Measurements from ENCODE around the gene RDH12. TPM values are rescaled to one million over a fixed set of nuclear protein-coding genes. Genes with fewer than 3 reads are reported as not detected.
A peak's percentile ranks its signal among the peaks of the same experiment; 100 is the strongest.

Gene RDH12
- total RNA-seq, 1 donor from 2014 or later: 0.96 TPM

DNA sequence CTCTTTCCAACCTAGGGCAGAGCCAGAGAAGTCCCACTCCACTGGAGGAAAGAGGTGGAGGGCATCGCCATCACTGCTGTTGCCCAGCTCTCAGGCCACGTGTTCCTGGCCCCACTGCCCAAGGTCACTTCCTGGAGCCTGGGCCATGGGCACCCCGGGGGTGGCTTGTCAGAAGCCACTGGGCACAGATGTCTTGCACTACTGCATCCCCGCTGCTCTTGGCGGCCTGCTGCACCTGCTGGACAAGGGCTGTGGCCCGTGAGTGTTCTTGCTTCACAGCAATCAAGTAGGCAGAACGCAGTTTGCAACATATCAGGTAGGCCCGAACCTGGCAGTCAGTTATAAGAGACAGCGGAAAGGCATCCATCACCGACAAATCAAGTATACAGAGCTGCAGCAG lies 46.6 kb downstream of the RDH12 start:
- DNase-seq (ENCODE audit: low spot score): no peak

DNA sequence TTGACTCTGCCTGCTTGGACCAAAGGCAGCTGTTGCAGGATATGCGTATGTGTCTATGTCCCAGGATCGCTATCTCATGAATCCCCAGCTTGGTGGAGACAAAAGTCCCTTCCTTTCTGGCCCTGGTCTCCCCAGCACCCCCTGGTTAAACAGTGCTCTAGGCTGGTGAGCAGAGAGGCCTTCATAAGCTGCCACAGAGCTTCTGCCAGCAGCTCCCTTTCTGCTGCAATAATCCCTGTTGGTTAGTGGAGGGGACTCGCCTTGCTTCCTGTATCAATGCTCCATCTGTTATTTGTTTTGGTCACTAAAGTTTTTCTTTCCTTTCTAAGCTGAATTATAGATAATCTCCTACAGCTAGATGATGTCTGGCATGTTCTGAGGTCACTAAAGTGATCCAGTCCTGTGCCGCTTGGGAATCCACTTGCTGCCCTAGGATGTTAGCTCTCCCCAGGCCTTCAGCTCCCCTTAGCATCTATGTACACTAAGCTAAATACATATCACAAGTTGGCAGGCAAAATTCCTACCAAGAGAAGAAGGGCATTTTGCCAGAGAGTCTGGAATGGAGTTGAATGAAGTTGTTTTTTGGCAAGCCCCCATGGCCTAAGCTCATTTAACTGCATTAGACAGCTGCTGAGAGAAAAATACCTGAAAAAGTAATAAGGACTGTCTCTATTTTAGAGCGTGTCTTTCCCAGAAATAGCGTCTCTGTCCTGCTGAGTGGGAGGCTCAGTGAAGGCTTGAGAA lies 47.8 kb downstream of the RDH12 start:
- DNase-seq (ENCODE audit: low spot score): peak; percentile 56

DNA sequence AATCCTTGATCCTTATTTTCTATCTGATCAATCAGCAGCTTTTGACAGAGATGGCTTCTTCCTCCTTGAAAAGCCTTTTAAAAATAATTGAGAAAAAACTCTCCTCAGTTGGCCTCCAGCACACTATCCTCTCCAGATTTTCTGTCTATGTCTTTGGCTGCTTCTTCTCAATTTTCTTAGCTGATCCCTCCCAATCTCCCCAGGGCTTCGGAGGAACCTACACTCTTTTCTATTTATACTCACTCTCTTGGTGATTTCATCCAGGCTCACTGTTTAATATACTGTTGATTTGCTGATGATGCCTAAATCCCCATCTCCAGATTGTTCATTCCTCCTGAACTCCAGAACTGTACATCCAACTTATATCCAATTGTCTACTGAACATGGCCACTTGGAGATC lies 54.8 kb downstream of the RDH12 start:
- peak; percentile 40 for DNase-seq (ENCODE audit: low spot score)

DNA sequence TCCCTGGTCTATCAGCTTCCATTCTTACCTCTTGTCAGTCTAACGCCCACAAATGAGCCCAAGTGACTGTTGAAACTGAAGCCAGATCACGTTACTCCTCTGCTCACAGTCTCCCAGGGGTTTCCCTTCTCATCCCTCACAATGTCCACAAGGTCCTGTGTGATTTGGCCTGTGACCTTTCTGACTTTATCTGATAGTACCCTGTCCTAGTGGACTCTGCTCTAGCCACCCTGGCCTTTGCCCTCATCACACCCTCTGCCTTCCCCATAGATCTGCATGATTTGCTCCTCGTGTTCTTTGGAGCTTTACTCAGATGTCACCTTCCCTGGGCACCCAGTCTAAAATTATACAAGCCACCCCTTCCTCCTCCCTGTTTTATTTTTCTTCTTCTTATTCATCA lies 55.5 kb downstream of the RDH12 start:
- DNase-seq (ENCODE audit: low spot score): no peak

DNA sequence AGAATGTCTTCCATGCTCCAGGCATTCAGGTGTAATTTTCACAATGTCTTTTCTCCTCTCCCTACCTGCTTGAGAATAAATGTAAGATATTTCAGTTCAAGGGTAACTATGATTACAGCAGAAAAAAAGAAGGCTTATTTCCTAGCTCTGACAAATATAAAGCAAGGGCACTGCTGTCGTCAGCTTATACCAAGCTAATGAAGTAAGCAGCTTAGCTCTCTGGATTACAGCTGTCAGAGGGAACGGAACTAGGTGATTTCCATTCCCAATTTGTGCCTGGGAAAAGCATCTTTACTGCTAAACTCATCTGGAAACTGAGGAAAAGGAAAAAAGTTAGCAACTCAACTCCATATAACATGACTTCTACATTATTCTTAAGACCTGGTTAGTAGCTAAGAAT lies 58.2 kb downstream of the RDH12 start:
- DNase-seq (ENCODE audit: low spot score): no peak

DNA sequence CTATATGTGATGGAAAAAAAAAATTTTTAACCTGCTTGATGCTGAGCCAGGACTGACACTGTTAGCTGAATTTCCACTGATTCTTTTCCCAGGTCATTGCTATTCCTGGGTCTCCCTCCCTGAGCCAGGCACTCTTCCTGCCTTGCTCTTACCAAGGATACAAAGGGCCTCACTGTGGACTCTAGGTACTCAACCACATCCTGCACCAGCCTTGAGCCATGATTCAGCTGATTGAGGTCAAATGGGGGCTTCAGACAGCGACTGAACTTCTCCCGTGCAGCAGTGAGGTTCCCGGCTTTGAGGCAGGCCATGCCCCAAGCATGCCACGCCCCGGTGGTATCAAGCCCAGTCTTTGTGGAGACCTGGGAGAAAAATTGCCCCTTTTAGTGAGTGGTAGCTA lies 60.4 kb downstream of the RDH12 start:
- DNase-seq (ENCODE audit: low spot score): no peak

DNA sequence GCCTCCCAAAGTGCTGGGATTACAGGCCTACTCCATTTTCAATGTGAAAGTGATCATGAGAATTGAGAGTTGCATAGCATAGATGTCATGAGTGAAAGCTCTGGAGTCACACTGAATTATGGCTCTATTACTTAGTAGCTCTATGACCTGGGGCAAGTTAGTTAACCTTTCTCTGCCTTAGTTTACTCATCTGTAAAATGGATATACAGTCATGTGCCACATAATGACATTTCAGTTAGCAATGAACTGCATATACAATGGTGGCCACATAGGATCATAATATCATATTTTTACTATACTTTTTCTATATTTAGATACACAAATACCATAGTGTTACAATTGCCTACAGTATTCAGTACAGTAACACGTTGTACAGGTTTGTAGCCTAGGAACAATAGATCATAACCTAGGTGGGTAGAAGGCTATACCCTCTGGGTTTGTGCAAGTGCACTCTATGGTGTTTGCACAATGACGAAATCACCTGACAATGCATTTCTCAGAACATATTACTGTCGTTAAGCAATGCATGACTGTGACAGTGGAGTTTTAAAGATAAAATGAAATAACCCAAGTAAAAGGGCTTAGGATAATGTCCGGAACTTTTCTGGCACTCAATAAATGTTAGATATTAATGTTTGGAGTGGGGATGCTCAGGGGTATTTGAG lies 61.6 kb downstream of the RDH12 start:
- DNase-seq (ENCODE audit: low spot score): no peak

DNA sequence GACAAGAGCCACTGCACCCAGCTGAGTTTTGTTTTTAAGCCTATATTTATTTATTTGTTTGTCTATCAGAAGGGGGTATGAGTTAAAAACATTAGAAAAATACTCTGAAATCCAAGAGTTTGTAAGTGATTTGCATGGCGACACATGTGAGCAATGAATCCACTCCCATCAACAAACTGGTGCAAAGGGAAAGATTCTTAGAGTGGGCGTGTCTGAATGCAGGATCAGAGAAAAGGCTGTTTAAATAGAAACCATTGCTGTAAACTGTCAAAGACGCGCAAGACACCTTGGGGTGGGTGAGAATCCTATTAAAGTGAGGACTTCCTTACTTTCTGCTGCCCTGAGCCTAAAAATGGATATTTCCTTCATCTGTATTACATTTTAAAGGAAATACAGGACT lies 62.8 kb downstream of the RDH12 start:
- no peak for DNase-seq (ENCODE audit: low spot score)

DNA sequence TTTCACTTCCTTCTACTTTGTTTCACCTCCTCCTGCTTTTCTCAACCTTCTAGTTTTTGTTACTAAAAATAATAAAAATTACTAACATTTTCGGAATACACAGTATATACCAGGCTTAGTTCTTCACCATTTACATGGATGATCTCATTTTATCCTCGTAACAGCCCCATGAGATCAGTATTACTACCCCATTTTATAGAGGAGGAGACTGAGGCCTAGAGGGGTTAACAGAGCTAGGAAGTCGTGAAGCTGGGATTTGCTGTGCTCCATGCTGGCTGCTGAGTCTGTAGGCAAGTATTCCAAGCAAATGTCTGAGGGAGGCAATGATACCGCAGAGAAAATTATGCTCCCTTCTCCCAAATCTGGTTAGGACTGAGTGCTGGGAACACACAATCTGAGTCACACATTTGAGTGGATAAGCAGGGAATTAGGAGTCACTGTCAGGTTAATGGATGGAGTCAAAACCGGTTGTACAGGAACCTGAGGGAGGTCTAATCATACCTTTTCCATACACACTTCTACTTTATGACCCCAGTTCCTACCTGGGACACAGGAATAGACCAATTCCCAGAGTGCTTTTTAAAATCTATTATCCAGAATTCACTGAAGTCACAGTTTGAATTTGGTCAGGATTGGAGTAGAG lies 63.6 kb downstream of the RDH12 start:
- DNase-seq (ENCODE audit: low spot score): no peak

DNA sequence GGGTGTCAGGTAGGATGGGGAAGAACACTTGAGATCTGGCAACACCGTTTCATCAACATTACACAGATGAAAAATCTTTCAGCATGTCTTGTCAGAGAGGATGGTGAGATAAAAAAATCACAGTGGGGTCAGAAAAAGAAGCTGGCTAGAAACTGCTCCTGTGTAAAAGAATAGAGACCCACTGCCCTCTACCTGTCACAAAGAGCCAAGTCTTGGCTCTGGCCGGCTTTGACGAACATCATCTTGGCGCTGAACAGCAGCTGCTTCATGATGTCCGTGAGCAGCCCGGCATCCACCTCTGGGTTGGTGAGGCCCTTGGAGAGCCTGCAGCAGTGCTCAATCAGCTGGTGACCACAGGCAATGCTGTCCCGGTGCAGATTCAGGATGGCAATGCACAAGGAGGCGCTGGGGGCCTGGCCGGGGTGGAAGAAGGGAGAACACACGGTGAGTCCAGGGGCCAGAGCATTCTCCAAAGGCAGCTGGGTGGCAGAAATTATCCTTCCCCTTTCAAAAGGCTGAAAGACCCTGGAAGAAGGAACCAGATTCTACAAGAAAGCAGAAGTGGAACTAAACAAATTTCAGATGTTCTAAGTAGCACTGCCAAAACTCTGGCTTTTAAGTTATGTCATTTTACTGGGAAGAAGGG lies 64.5 kb downstream of the RDH12 start:
- peak; percentile 36 for DNase-seq (ENCODE audit: low spot score)

DNA sequence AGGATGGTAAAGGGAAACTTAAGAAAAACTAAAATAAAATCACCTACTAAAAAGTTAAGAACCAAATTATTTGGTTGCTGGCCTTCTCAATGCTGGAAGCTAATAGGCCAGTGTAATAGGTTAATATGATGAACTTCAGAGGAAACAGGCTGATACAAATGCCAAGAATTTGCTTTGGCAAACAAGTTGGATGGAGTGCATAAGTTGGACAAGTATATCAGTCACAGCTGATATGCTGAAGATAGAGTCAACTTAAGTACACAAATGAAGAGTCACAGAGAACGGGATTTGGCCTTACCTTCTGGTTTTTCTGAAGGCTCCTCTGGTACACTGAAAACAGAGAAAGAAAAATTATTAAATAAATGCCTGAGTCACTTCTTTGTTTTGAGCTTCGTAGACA lies 66.5 kb downstream of the RDH12 start:
- no peak for DNase-seq (ENCODE audit: low spot score)

DNA sequence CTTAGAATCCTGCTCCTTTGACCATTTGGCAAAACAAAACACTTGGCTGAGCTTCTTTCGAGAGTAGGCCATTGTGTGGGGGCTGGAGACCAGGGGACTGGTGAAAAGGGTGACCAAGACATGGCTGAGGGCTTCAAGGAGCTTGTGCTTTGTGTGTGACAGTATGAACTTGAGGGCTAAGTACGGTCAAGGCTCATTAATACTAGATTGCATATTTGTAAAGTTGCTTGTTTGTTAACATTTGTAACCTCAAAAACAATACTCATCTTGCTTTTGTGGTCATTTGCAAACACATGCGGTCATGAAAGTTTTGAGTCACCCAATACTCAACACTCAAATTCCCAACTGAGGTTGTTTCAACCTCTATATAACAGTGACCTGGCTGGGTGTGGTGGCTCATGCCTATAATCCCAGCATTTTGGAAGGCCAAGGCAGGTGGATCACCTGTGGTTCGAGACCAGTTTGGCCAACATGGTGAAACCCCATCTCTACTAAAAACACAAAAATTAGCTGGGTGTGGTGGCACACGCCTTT lies 72.2 kb downstream of the RDH12 start:
- DNase-seq (ENCODE audit: low spot score): no peak

DNA sequence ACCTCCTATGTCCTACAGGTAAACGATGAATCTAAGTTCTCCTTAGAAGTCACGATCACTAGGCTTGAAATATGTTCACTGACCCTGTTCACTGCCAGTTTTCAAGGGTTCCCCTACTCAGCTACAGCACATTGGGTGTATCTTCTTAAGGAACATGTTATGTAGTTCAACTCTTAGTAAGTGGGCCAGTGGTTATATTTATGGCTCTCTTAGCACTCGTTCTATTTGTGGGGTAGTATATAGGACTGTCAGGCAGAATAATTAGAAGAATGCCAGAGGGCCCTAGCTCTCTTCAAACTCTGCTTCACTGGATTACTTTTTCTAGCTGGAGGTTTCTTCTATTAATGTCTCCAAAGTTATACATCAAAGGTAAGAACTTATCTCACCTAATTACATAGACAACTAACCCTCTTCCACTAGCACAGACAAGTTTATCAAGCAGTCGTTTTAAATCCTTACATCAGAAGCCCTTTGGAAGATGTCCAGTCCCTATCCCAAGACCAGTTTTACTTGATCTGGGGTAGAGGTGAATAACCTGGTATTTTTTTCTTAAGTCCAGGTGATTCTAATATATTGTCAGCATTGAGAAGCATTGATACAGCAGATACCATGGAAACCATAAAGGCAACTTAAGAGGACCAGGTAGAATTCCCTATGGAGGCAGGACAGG lies 75.1 kb downstream of the RDH12 start:
- no peak for DNase-seq (ENCODE audit: low spot score)

DNA sequence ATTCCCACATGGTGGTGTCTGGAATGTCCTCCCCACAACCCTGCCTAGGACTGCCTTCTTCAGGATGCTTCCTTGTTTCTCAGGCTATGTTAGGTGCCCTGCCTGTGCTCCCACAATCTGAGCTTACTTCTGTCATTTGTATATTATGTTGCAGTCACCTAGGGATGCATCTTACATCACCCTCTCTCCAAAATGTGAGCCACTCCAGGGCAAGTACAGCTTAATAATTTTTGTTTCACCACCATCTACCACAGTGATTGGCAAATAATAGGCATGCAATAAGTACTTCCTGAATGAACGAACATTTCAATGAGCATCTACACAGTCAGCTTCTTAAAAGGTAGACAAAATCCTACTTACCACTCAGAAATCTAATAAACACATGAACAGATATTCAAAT lies 77.1 kb downstream of the RDH12 start:
- DNase-seq (ENCODE audit: low spot score): no peak

DNA sequence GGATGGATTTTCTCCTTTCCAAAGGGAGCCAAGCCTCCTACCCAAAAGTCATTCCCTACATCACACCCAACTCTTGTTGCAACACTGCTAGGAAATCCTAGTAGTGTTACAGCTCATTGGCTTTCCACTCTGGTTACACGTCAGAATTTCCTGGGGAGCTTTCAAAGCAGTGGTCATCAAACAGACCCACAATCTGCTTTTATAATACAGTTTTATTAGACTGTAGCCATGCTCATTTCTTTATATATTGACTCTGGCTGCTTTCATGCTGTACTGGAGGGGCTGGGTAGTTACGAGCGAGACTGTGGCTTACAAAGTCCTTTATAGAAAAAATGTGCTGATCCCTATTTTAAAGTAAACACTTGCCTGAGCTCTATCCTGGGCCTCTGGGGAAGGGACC lies 80.4 kb downstream of the RDH12 start:
- no peak for DNase-seq (ENCODE audit: low spot score)

Other genes with a start within 250 kb of the RDH12 start
- gene TMEM229B, start 213.2 kb upstream of the RDH12 start, total RNA-seq (ENCODE audit: insufficient read depth, low replicate concordance): 1.9 TPM
- 3.4 TPM for gene PLEKHH1, start 168.6 kb upstream of the RDH12 start, total RNA-seq (ENCODE audit: insufficient read depth, low replicate concordance)
- gene PIGH, start 101.6 kb upstream of the RDH12 start, total RNA-seq (ENCODE audit: insufficient read depth, low replicate concordance): 23.1 TPM
- gene ARG2, start 82.0 kb upstream of the RDH12 start, total RNA-seq (ENCODE audit: insufficient read depth, low replicate concordance): 5.5 TPM
- 44.8 TPM for gene VTI1B, start 27.3 kb upstream of the RDH12 start, total RNA-seq (ENCODE audit: insufficient read depth, low replicate concordance)
- gene RDH11, start 6.1 kb upstream of the RDH12 start, total RNA-seq (ENCODE audit: insufficient read depth, low replicate concordance): 64.8 TPM
- 28.2 TPM for gene ZFYVE26, start 114.7 kb downstream of the RDH12 start, total RNA-seq (ENCODE audit: insufficient read depth, low replicate concordance)
- 34.2 TPM for gene RAD51B, start 117.9 kb downstream of the RDH12 start, total RNA-seq (ENCODE audit: insufficient read depth, low replicate concordance)

Data from umbilical cord (tissue), 2 donors.